ENCODE measurements around the gene CASP5. TPM values are rescaled to one million over a fixed set of nuclear protein-coding genes. Genes with fewer than 3 reads are reported as not detected.

CASP5 gene
- total RNA-seq, 2 experiments from 2014 or later = not detected

GRCh38 chr11:105032495-105032894, 9.5 kb upstream of the CASP5 start:
- H3K36me3 Mint-ChIP-seq (ENCODE audit: low read depth) = peaks cover 44% of the 10 kb centered on the region
- ATAC-seq = no peak

GRCh38 chr11:105027678-105028077, 4.7 kb upstream of the CASP5 start:
- CTCF ChIA-PET = no interaction called here
- Mint-ChIP-seq H3K9me3 (no peaks in the 10 kb centered on the region), H3K27ac (peak overlapping the region; percentile 48), H3K27me3 (no peaks in the 10 kb centered on the region), H3K36me3 (ENCODE audit: low read depth) (peaks cover 46% of the 10 kb centered on the region), H3K4me3 (no peak overlapping the region), H3K4me1 (ENCODE audit: low read depth) (peaks cover 17% of the 10 kb centered on the region)
- DNase-seq = no peak
- intact Hi-C loops (cut with micrococcal nuclease) = no loop called here
- POLR2A ChIA-PET = interaction anchor here (1.0 kb wide), 1 partner anchor 1051 kb away, joined by 3 read pairs; no protein-coding TSS in a partner anchor
- ATAC-seq = no peak
- no peak for TF ChIP-seq CTCF (IDR thresholded peaks at IDR 0.05)

More at GRCh38 chr11:105032495-105032894, 9.5 kb upstream of the CASP5 start:
- intact Hi-C loops (cut with micrococcal nuclease) = no loop called here
- peaks cover 40% of the 10 kb centered on the region for H3K4me1 Mint-ChIP-seq (ENCODE audit: low read depth)
- DNase-seq = no peak
- TF ChIP-seq CTCF (IDR thresholded peaks at IDR 0.05) = no peak
- CTCF ChIA-PET = no interaction called here
- POLR2A ChIA-PET = no interaction called here
- H3K9me3 Mint-ChIP-seq = no peaks in the 10 kb centered on the region
- H3K27ac Mint-ChIP-seq = peak overlapping the region; percentile 43
- no peaks in the 10 kb centered on the region for H3K27me3 Mint-ChIP-seq
- H3K4me3 Mint-ChIP-seq = peak overlapping the region; percentile 81

GRCh38 chr11:105024394-105024793, 1.4 kb upstream of the CASP5 start:
- H3K4me1 Mint-ChIP-seq (ENCODE audit: low read depth) = peaks cover 8% of the 10 kb centered on the region
- no peak for DNase-seq
- intact Hi-C loops (cut with micrococcal nuclease) = no loop called here
- no peak overlapping the region for H3K4me3 Mint-ChIP-seq
- CTCF ChIA-PET = no interaction called here
- no peak for ATAC-seq
- H3K27me3 Mint-ChIP-seq = no peaks in the 10 kb centered on the region
- H3K36me3 Mint-ChIP-seq (ENCODE audit: low read depth) = peaks cover 24% of the 10 kb centered on the region
- peaks cover 1% of the 10 kb centered on the region for H3K9me3 Mint-ChIP-seq
- POLR2A ChIA-PET = no interaction called here
- H3K27ac Mint-ChIP-seq = no peak overlapping the region
- no peak for TF ChIP-seq CTCF (IDR thresholded peaks at IDR 0.05)

- DNase-seq (no peak), ATAC-seq (no peak)
- TF ChIP-seq CTCF (IDR thresholded peaks at IDR 0.05) = no peak
- no peak overlapping the region for H3K4me3 Mint-ChIP-seq
- H3K9me3 Mint-ChIP-seq = peaks cover 1% of the 10 kb centered on the region
- no peaks in the 10 kb centered on the region for H3K27me3 Mint-ChIP-seq
- peaks cover 11% of the 10 kb centered on the region for H3K36me3 Mint-ChIP-seq (ENCODE audit: low read depth)
- no peak overlapping the region for H3K27ac Mint-ChIP-seq
- CTCF ChIA-PET = no interaction called here
- POLR2A ChIA-PET = no interaction called here
- H3K4me1 Mint-ChIP-seq (ENCODE audit: low read depth) = peaks cover 3% of the 10 kb centered on the region
- intact Hi-C loops (cut with micrococcal nuclease) = no loop called here
These were observed 441 bp downstream of the CASP5 start for GRCh38 chr11:105022527-105022926.

- H3K27ac Mint-ChIP-seq = no peak overlapping the region
- ATAC-seq (no peak), DNase-seq (no peak)
- ChIA-PET POLR2A (no interaction called here), CTCF (no interaction called here)
- H3K36me3 Mint-ChIP-seq (ENCODE audit: low read depth) = no peaks in the 10 kb centered on the region
- H3K4me1 Mint-ChIP-seq (ENCODE audit: low read depth) = no peaks in the 10 kb centered on the region
- intact Hi-C loops (cut with micrococcal nuclease) = loop anchor here (10.0 kb wide), 1 partner anchor 413 kb away; no protein-coding TSS in a partner anchor
- H3K9me3 Mint-ChIP-seq = no peaks in the 10 kb centered on the region
- no peaks in the 10 kb centered on the region for H3K27me3 Mint-ChIP-seq
- no peak overlapping the region for H3K4me3 Mint-ChIP-seq
- no peak for TF ChIP-seq CTCF (IDR thresholded peaks at IDR 0.05)
These were observed 15.5 kb downstream of the CASP5 start for GRCh38 chr11:105007463-105007862.
